ENCODE measurements around the gene SEC22B. TPM values are rescaled to one million over a fixed set of nuclear protein-coding genes. Genes with fewer than 3 reads are reported as not detected.
"Not testable (repeated sequence)": the region's sequence is repeated elsewhere in the genome, so short reads cannot be mapped to it uniquely, and the experiment has no call there.

The SEC22B gene
- total and polyA plus RNA-seq, 12 donors, result 18.0 to 59.8 (median 31.8) TPM

DNA sequence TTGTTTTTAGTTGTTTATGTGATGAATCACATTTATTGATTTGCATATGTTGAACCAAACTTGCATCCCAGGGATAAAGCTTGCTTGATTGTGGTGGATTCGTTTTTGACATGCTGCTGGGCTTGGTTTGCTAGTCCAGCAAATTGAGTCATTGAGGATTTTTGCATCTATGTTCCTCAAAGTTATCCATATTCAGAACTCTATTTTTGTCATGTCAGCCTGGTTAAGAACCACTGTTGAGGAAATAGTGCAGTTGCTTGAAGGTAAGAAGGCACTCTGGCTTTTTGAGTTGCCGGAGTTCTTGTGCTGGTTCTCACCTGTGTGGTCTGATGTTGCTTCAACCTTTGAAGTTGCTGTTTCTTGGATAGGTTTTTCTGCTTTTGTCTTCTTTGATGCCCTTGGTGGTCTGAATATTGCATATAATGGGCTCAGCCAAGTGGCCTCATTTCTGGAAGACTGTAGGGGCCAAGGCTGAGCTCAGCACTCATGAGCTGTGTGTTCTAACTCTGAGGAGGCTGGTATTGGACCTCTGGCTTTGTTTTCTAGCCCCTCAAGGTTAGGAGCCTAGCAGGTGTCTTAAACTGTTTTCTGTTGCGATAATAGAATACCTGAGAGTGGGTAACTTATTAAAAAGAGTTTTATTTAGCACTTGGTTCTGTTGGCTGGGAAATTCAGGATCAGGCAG lies 26.0 kb downstream of the SEC22B start:
- H3K27ac ChIP-seq; H3K4me3 ChIP-seq; DNase-seq; H3K27me3 ChIP-seq; intact Hi-C loops (cut with DNase I); H3K4me1 ChIP-seq (replicated peaks in 1 of 2); H3K36me3 ChIP-seq (replicated peaks in 1 of 2); H3K9me3 ChIP-seq (replicated peaks in 1 of 3): not testable (repeated sequence)
- 100% methylated on average over 2 of the region's 3 CpGs; no CpG with 5 or more reads in 1 of the 4 donors for WGBS, 4 donors

DNA sequence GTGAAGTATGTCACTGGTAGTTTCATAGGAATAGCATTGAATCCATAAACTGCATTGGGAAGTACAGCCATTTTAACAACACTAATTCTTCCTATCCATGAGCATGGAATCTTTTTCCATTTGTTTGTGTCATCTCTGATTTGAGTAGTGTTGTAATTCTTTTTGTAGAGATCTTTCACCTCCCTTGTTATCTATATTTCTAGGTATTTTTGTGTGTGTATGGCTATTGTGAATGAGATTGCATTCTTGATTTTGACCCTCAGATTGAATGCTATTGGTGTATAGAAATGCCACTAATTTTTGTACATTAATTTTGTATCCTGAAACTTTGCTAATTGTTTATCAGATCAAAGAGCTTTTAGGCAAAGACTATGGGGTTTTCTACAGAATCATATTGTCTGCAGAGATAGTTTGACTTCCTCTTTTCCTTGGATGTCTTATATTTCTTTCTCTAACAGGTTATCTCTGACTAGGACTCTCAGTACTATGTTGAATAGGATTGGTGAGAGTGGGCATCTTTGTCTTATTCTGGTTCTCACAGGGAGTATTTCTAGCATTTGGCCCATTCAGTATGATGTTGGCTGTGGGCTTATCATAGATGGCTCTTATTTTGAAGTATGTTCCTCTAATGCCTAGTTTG lies 26.8 kb downstream of the SEC22B start:
- H3K4me1 ChIP-seq (replicated peaks in 1 of 2); intact Hi-C loops (cut with DNase I); H3K4me3 ChIP-seq; H3K27ac ChIP-seq; H3K36me3 ChIP-seq (replicated peaks in 1 of 2); DNase-seq; H3K27me3 ChIP-seq; H3K9me3 ChIP-seq (replicated peaks in 1 of 3): not testable (repeated sequence)

DNA sequence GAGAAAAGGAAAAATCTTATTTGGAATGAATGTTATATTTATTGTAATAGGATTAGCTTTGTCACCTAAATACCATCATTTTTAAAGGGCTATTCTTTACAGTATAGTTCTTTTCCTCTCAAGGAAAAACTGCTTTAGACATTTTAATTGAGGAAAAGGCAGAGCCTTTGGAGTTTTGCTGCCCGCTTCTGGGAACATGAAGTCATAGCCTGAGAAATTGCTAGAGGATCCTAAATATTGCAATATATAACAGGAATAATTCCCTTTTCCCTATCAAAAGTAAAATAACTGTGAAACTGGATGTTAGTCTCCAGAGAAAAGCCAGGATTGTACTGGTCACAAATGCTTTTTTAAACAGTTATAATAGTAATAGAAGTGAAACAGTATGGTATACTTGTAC lies 30.5 kb downstream of the SEC22B start:
- H3K9me3 ChIP-seq (replicated peaks in 1 of 3); H3K4me1 ChIP-seq (replicated peaks in 1 of 2); H3K27me3 ChIP-seq; H3K4me3 ChIP-seq; H3K27ac ChIP-seq; DNase-seq; H3K36me3 ChIP-seq (replicated peaks in 1 of 2); intact Hi-C loops (cut with DNase I): not testable (repeated sequence)
- TF ChIP-seq, protein P1, sequence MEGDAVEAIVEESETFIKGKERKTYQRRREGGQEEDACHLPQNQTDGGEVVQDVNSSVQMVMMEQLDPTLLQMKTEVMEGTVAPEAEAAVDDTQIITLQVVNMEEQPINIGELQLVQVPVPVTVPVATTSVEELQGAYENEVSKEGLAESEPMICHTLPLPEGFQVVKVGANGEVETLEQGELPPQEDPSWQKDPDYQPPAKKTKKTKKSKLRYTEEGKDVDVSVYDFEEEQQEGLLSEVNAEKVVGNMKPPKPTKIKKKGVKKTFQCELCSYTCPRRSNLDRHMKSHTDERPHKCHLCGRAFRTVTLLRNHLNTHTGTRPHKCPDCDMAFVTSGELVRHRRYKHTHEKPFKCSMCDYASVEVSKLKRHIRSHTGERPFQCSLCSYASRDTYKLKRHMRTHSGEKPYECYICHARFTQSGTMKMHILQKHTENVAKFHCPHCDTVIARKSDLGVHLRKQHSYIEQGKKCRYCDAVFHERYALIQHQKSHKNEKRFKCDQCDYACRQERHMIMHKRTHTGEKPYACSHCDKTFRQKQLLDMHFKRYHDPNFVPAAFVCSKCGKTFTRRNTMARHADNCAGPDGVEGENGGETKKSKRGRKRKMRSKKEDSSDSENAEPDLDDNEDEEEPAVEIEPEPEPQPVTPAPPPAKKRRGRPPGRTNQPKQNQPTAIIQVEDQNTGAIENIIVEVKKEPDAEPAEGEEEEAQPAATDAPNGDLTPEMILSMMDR (IDR thresholded peaks at IDR 0.05), result peak in 1 of 6 experiments; percentile 38
- no CpG with 5 or more reads among the region's 1 CpG for WGBS, 4 donors

DNA sequence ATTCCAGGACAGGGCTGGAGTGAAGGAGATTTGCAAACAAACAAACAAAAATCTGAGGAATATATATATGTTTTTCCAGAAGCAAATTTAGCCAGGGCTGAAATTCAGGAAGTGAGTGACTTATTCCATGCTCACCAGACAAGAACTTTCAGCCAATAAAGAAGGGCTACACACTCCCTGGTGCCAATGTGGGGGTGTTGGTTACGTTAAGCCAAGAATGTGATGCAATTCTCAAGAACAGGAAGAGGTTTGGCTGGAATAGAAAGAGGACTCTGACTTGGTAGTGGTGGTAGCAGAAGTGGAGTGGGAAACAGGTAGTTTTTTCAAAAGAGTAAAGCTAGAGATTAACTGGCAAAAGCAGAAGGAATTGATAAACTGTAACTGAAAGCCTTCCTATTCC lies 31.7 kb downstream of the SEC22B start:
- H3K36me3 ChIP-seq (replicated peaks in 1 of 2); H3K27me3 ChIP-seq; H3K9me3 ChIP-seq (replicated peaks in 1 of 3); H3K4me1 ChIP-seq (replicated peaks in 1 of 2); intact Hi-C loops (cut with DNase I); DNase-seq; H3K4me3 ChIP-seq: not testable (repeated sequence)
- WGBS, 4 donors, result no CpG with 5 or more reads among the region's 1 CpG
- peak overlapping the region in 1 of 5 donors; percentile 36 for H3K27ac ChIP-seq

DNA sequence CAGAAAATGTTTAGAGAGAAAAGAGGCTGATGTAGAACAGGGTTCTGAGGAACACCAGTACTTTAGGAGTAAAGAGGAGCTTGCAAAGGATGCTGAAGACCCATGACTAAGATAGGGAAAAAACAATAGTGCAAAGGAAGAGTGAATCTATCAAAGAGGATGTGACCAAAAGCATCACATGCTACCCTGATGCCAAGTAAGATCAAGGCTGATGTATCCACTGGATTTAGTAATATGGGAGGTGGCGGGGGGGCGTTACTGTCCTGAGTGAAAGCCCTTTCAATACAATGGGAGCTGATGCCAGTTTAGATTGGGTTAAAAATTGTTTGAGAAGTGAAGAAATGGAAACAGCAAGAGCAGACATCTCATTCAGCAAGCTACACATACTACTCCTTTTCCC lies 32.2 kb downstream of the SEC22B start:
- H3K4me1 ChIP-seq (replicated peaks in 1 of 2); H3K9me3 ChIP-seq (replicated peaks in 1 of 3); H3K36me3 ChIP-seq (replicated peaks in 1 of 2); H3K27me3 ChIP-seq; intact Hi-C loops (cut with DNase I); H3K4me3 ChIP-seq: not testable (repeated sequence)
- H3K27ac ChIP-seq, result peak overlapping the region in 1 of 5 donors; percentile 36
- 69 to 87% (median 80%) methylated on average over 2 of the region's 2 CpGs for WGBS, 4 donors
- DNase-seq, result peak in 2 of 7 donors; percentile 15 to 51

DNA sequence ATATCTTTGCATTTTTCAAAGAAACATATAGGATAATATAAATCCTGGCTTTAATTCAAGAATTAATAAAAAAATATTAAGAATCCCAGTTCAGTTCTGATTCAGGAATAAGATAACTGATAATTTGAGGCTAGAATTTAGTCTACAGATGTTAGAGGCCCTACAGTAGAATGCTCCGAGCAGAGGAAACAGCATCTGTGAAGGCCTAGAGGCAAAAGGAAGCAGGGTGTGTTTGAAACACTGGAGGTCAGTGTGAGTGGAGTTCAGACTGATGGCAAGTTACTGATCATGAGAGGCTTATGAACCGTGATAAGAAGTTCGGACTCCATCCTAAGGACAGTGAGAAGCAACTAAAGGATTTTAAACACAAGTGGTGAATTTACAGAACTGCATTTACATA lies 33.0 kb downstream of the SEC22B start:
- intact Hi-C loops (cut with DNase I); DNase-seq; H3K4me3 ChIP-seq; H3K9me3 ChIP-seq (replicated peaks in 1 of 3); H3K36me3 ChIP-seq (replicated peaks in 1 of 2); H3K27me3 ChIP-seq; H3K27ac ChIP-seq; H3K4me1 ChIP-seq (replicated peaks in 1 of 2): not testable (repeated sequence)
- WGBS, 4 donors, result 45 to 74% (median 62%) methylated on average over 2 to 3 of the region's 3 CpGs

DNA sequence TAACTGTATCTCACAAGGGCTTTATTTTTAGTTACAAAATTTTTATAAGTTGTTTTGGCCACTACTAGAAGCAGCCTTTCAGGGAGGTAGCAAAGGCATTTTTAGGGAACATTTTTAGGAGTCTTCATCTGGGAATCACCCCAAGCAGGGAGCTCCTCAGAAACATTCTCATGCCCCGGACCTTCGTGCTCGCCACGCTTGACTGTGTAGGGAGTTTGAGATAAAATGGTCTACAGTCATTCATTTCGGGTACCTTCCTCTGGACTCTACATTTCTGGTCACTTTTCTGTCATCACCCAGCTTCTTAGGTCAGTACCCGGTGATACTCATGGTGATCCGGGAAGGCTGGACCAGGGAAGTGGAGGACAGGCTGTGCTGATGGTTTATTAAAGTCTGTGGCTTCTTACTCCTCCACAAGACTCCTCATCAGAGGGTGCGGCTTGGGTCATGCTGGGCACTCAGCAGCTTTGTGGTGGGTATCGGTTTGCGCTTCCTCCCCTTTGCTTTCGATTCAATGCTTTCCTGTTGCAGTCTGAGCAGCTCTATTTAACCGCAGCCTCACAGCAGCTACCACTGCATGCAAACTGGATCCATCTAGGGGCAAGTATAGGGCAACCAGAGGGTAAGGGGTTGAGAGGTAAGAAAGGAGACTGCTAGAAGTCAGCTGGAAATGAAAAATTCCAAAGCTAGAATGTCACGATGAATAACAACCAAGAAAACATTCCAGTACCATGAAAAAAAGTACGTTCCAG lies 33.6 kb downstream of the SEC22B start:
- WGBS, 4 donors, result 60 to 72% (median 69%) methylated on average over 6 to 12 of the region's 14 CpGs
- DNase-seq, result peak in 6 of 7 donors; percentile 17 to 56 (median 26)
- H3K36me3 ChIP-seq (replicated peaks in 1 of 2); H3K4me3 ChIP-seq; H3K27me3 ChIP-seq; H3K4me1 ChIP-seq (replicated peaks in 1 of 2); H3K9me3 ChIP-seq (replicated peaks in 1 of 3); intact Hi-C loops (cut with DNase I): not testable (repeated sequence)
- H3K27ac ChIP-seq, result peak overlapping the region in 1 of 5 donors; percentile 34

DNA sequence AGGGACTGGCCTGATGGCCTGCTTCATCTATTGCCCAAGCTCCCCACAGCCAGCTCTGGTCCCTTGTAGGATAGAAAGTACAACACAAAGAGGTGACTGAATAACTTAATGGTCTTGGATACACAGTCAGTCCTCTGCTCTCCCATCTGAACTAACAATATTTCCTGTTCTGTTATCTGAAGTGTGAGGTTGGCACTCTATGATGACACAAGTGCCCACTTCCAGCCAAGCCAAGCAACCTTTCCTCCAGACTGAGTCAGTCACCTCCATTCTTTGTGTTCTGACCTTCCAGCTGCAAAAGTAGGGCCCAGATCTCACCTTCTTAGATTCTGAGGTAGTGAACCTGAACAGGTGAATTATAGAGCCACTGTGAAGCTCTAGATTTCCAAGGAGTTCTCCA lies 34.5 kb downstream of the SEC22B start:
- H3K27ac ChIP-seq; intact Hi-C loops (cut with DNase I); H3K9me3 ChIP-seq (replicated peaks in 1 of 3); H3K27me3 ChIP-seq; H3K4me3 ChIP-seq; DNase-seq; H3K36me3 ChIP-seq (replicated peaks in 1 of 2); H3K4me1 ChIP-seq (replicated peaks in 1 of 2): not testable (repeated sequence)

DNA sequence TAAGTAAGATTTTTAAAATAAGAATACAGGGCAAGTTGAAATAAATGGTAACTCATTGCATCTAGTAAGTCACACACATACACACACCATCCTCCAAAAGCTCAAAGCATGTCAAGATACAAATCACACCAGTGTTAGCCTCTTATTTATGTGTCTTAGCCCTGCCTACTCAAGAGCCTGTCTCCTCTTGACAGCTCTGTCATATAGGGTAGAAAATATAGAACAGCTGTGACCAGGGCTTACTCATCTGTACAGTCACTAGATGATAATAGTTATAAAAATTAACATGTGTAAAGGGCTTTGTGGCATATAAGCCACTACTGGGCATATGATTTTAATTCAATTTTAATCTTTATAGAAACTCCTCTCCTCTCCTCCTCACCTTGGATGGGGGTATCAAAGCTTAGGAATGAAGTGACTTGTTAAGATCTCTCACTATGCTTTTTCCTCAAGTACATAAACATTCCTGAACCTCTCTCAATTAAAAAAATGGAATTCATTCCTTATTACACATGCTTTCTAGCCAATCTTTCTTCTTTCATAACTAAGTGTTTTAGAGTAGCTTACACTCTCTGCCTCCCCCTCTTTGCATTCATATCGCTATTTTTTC lies 35.6 kb downstream of the SEC22B start:
- H3K4me1 ChIP-seq (replicated peaks in 1 of 2); intact Hi-C loops (cut with DNase I); DNase-seq; H3K27ac ChIP-seq; H3K27me3 ChIP-seq; H3K36me3 ChIP-seq (replicated peaks in 1 of 2); H3K9me3 ChIP-seq (replicated peaks in 1 of 3); H3K4me3 ChIP-seq: not testable (repeated sequence)
- WGBS, 4 donors, result 38 to 88% (median 80%) methylated on average over 1 of the region's 1 CpG; no CpG with 5 or more reads in 1 of the 4 donors

DNA sequence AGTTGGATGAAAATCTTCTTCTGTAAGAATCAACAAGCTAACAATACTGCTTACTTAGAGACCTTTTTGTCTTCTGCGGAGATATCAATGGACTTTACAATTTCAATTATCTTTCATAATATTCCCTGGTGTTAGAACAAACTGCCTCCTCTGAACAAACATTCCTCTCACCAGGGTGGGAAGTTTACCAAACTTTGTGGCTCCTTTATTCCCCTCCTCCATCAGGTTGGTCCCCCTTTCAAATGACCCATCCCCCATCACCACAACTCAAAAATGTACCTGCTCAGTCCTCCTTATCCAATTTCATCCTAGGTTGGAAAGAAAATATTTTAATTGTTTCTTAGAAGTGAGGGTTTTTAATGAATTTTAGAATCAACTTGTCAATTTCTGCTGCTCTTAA lies 40.2 kb downstream of the SEC22B start:
- H3K27me3 ChIP-seq; H3K9me3 ChIP-seq (replicated peaks in 1 of 3); intact Hi-C loops (cut with DNase I); H3K36me3 ChIP-seq (replicated peaks in 1 of 2); H3K27ac ChIP-seq; H3K4me3 ChIP-seq; H3K4me1 ChIP-seq (replicated peaks in 1 of 2); DNase-seq: not testable (repeated sequence)
- WGBS, 4 donors, result 81 to 92% (median 89%) methylated on average over 1 of the region's 1 CpG

Measured in adrenal gland (tissue), 12 donors.